GM21367 (cell line): Measurements from ENCODE around the gene NEK6.

Experiments
- ATAC-seq: cut with Tn5 transposase; IDR thresholded peaks from one replicate; pipeline ENCODE4 v1.9.1; 2021; ENCODE audit not compliant: unreplicated experiment

The NEK6 gene

DNA sequence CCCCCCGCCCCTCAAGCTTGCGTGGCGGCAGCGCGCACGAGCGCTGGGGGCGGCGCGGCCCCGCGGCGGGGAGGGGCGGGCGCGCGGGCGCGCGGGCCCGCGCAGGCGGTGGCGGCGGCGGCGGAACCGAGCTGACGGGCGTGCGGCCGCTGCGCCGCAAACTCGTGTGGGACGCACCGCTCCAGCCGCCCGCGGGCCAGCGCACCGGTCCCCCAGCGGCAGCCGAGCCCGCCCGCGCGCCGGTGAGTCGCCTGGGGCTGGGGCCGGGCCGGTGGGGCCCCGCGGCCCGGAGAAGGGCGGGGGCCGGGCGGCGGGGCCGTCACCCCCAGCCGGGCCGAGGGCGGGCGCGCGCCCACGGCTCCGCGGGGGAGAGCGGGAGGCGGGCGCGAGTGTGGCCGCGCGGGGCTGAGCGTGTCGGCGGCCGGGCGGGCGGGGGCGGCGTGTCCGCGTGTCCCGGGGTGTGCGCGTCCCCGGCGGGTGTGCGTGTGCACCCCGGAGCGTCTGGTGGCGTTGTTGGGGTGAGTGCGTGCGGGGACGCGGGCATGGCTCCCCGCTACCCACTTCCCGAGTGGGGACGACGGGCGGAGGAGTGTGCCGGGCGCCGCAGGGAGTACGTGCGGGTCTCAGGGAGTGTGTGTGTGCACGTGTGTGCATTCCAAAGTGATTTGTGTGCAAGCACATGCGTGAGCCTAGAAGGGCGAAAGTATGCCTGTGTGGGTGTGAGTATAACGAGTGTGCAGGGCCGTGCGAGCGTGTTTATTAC is at the start of gene NEK6:
TSS of gene NEK6 (plus strand) at position 106 of the 763 bp plus-strand sequence. CDS start 44,016 bp downstream, outside the sequence.
- no peak for ATAC-seq

- no peak for ATAC-seq
Measured at GRCh38 chr9:124208571-124208970, 49.2 kb upstream of the NEK6 start.

DNA sequence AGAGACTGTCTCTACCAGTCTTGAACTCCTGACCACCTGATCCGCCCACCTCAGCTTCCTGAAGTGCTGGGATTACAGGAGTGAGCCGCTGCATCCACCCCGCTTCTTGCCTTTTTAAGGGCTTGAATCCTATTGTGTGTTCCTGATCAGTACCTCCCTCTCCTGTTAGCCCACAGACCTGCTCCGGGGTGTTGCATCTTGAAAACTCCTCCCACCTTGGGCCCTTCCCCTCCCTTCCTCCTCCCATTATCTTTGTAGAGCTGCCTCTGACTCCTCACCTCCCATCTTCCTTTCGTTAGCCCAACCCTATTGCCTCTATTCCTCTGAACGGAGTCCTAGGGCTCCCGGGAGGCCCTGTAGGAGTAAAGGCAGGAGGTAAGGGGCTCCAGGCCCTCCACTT is 48.5 kb upstream of the NEK6 start:
- ATAC-seq: no peak

GRCh38 chr9:124209774-124210173 is 48.0 kb upstream of the NEK6 start:
- no peak for ATAC-seq

DNA sequence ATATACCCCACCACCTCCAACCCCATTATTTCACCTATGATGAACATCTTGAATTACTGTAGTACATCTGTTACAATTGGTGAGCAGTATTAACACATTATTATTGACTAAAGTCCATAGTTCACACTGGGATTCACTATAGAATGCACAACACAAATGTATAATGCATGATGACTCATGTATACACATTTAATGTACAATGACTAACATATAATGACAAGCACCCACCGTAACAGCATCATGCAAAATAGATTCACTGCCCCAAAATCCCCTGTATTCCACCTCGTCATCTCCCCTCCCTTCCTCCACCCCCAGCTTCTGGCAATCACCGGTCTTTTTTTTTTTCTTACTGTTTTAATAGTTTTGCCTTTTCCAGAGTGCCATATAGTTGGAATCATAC is 47.1 kb upstream of the NEK6 start:
- peak; percentile 45 for ATAC-seq

DNA sequence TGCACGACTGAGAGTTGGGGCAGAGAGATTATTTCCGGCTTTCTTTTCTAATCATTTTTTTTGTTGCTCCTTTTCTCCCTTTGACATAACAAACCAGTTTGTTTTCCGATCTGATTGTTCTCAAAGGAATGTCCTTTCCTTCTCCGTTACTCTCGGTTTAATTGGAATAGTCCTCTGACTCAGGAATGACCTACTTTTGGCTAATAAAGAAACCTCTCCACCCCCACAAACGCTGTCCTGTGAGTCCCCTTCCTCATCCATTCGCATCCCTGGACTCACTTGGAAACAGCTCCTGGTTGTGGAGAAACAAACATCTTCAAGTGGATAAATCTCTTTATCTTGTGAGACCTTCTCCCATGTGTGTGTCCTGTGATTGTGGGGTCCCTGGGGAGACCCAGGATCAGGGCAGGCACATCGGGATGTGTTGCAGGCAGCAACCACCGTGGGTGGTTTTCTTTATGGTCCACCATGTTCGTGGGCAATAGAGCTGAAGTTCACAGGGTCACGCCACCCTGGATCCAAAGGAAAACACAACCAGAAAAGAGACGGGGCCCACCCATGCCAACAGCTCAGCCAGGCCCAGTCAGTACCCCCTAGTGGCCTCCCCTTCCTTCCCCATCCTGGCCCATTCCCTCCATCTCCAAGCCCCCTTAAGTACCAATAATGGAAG is 45.2 kb upstream of the NEK6 start:
- no peak for ATAC-seq

DNA sequence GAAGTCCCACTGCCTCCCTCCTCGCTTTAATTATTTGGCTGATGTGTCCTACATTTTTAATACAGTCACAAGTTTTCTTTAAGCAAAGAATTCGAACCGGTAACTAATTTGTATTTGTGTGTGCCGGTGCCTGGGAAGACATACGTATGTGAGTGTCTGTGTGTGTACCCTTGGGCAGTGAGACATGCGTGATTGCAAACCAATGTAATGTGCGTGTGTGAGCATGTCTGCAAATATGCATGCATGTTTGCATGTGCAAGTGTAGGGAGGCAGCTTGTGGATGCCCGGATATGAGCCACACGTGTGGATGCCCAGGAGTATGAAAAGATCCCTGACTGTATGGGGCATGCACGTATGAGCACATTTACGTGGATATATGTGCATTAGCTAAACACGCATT is 44.4 kb upstream of the NEK6 start:
- no peak for ATAC-seq

- no peak for ATAC-seq
Measured at GRCh38 chr9:124214116-124214515, 43.6 kb upstream of the NEK6 start.

- ATAC-seq: no peak
Measured at GRCh38 chr9:124214596-124215367, 43.0 kb upstream of the NEK6 start.

- ATAC-seq: no peak
Measured at GRCh38 chr9:124215368-124215910, 42.3 kb upstream of the NEK6 start.

DNA sequence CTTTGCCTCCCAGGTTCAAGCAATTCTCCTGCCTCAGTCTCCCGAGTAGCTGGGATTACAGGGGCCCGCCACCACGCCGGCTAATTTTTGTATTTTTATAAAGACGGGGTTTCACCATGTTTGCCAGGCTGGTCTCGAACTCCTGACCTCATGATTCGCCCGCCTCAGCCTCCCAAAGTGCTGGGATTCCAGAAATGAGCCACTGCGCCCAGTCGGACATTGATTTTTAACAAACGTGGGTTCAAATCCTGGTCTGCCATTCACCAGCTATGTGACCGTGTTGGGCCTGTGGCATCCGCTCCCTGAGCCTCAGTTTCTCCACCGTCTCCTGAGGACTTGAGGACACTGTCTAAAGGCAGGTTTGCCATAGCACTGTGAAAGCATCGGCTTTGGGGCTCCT is 41.8 kb upstream of the NEK6 start:
- ATAC-seq: no peak

GRCh38 chr9:124216474-124217176 is 41.1 kb upstream of the NEK6 start:
- peak; percentile 25 for ATAC-seq

DNA sequence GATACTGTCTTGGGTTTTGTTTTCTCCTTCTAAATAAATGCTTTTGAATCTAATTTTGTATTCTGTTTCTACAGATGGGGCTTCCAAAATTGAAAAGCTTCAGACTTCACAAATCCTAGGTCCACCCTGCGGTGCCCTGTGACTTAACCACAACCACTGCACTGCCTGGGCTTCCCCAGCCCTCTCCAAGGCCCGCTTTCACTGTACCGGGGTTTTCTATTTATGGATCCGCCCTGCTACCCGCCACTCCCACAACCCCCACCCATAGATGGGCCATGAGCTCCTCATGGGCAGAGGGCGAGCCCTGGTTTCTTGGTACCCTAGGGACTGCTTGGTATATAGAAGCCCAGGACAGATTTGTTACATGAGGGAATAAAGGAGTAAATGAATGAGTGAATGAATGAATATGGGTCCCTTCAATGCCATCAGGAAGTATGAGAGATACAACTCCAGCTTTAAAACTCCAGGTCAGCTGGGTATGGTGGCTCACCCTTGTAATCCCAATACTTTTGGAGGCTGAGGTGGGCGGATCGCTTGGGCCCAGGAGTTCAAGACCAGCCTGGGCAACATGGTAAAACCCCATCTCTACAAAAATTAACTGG is 39.8 kb upstream of the NEK6 start:
- no peak for ATAC-seq

- peak; percentile 41 for ATAC-seq
Measured at GRCh38 chr9:124218438-124218982, 39.2 kb upstream of the NEK6 start.

DNA sequence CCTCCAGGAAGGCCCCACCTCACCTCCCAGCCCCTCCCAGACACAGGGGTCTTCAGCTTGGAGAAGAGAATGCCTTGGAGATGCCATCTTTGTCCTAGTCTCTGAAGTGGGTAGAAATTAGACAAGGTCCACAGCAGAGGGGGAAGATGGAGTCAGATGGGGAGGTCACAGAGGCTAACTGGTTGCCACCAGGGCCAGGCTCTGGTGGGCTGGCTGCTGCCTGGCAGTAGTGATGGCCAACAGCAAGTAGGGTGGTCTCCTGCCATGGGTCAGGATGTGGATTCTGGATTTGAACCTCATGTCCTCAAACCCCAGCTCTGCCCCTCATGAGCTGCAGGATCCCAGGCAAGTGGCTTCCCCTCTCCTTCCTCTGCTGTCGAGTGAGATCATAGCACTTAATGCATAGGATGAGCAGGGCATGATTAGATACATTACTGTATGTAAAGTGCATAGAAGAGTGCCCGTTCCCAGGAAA is 38.7 kb upstream of the NEK6 start:
- no peak for ATAC-seq

GRCh38 chr9:124220946-124221451 is 36.8 kb upstream of the NEK6 start:
- no peak for ATAC-seq

DNA sequence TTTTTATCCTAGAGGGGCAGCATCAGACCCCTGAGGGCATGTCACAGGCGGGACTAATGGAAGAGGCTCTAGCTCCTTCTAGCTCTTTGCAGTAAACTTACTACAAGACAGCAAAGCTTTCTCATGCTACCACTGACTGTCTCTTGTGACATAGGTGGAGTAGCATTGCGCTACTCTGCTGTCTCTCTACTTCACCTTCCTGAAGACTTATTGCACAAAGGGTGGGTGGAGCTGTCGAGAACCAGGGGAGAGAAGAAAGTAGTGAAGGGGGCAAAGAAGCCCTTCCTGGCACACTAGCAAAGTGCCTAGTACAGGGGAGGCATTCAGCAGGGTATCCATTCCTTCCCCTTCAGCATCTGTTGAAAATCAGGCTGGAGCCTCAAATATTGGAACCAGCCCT is 36.1 kb upstream of the NEK6 start:
- ATAC-seq: no peak

- no peak for ATAC-seq
Measured at GRCh38 chr9:124222109-124222508, 35.6 kb upstream of the NEK6 start.

DNA sequence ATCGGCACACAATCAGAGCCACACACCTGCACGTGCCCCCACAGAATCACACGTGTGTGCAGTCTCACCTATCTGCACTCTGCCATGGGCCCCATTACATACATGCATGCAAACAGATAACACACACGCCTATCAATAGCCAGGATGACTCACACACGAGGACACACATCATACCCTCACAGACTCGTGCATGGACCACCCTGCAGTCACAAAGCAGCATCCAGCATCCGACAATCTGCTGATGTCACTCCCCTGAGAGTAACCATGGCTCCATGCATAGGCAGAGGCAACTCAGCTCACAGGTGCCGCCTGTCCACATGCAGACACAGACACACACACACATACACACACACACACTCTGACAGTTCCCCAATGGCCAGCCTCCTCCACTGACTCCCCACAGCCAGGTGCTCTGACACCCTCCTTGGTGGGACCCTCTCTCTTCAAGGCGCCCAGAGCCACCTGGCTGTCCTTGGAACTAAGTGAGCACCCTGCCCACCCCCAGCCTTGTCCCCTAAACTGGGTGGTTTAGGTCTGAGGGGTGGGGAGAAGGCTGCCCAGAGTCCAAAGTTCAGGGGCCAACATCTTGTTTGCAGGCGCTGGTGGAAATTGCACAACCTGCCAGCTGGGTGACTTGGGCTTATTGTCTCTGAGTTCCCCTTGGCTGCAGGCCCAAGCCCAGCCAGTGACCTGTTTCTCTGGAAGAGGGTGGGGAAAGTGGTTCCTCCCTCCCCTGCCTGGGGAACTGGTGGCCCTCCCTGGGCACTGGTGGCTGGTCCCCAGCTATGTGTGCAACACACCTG is 34.6 kb upstream of the NEK6 start:
- ATAC-seq: no peak
